Trophoblast cell (in vitro differentiated cells and primary cell): ENCODE data around the gene CXXC5.

Experiments used
- DNase-seq, 2 donors: peaks; one replicate each; pipeline ENCODE4 v3.0.0-alpha.2; 2016
- H2AFZ ChIP-seq: 2 replicates; pipeline ENCODE4 v1.6.1; 2013; ENCODE audit warnings: low read length, moderate library complexity, mild to moderate bottlenecking; ENCODE audit not compliant: insufficient read depth, poor library complexity
- H2AK5ac ChIP-seq: 2 replicates; pipeline ENCODE4 v1.6.1; 2013; ENCODE audit warnings: mild to moderate bottlenecking, low read length
- H2BK120ac ChIP-seq: 2 replicates; pipeline ENCODE4 v1.6.1; 2013; ENCODE audit warnings: low read length, mild to moderate bottlenecking, moderate library complexity; ENCODE audit not compliant: insufficient read depth, poor library complexity
- H2BK12ac ChIP-seq: 2 replicates; pipeline ENCODE4 v1.6.1; 2013; ENCODE audit warnings: mild to moderate bottlenecking, low read length, moderate library complexity
- H2BK5ac ChIP-seq: 2 replicates; pipeline ENCODE4 v1.6.1; 2013; ENCODE audit warnings: low read length, low read depth, moderate library complexity, mild to moderate bottlenecking; ENCODE audit not compliant: poor library complexity
- H3K14ac ChIP-seq: 2 replicates; pipeline ENCODE4 v1.6.1; 2013; ENCODE audit warnings: mild to moderate bottlenecking, low read length
- H3K18ac ChIP-seq: 2 replicates; pipeline ENCODE4 v1.6.1; 2013; ENCODE audit warnings: mild to moderate bottlenecking, low read length
- H3K23ac ChIP-seq: 2 replicates; pipeline ENCODE4 v1.6.1; 2013; ENCODE audit warnings: low read length
- H3K27ac ChIP-seq: 2 replicates; pipeline ENCODE4 v1.5.1; 2013; ENCODE audit warnings: low read depth, mild to moderate bottlenecking, inconsistent platforms, low read length, moderate library complexity
- H3K27me3 ChIP-seq: 2 replicates; pipeline ENCODE4 v1.6.1; 2013; ENCODE audit warnings: inconsistent platforms, mild to moderate bottlenecking, low read length, moderate library complexity; ENCODE audit not compliant: insufficient read depth
- H3K36me3 ChIP-seq, 2 experiments: 1 replicate in 1 of 2; 2 replicates in 1 of 2; pipeline ENCODE4 v1.6.1; 2013; ENCODE audit warnings: low read length in 2 of 2, mild to moderate bottlenecking in 2 of 2, moderate library complexity in 1 of 2; ENCODE audit not compliant: insufficient read depth in 2 of 2, control insufficient read depth in 1 of 2
- H3K4ac ChIP-seq: 2 replicates; pipeline ENCODE4 v1.6.1; 2013; ENCODE audit warnings: low read depth, mild to moderate bottlenecking, low read length, moderate library complexity
- H3K4me1 ChIP-seq, 2 experiments: 1 replicate in 1 of 2; 2 replicates in 1 of 2; pipeline ENCODE4 v1.6.1; 2013; ENCODE audit warnings: low read length in 2 of 2, mild to moderate bottlenecking in 2 of 2, moderate library complexity in 1 of 2; ENCODE audit not compliant: insufficient read depth in 2 of 2, control insufficient read depth in 1 of 2
- H3K4me2 ChIP-seq: 2 replicates; pipeline ENCODE4 v1.6.1; 2013; ENCODE audit warnings: inconsistent platforms, mild to moderate bottlenecking, low read length, moderate library complexity
- H3K4me3 ChIP-seq: 2 replicates; pipeline ENCODE4 v1.5.1; 2013; ENCODE audit warnings: mild to moderate bottlenecking, low read depth, low read length, inconsistent platforms
- H3K79me1 ChIP-seq: one replicate; pipeline ENCODE4 v1.6.1; 2013; ENCODE audit warnings: low read length
- H3K79me2 ChIP-seq: 2 replicates; pipeline ENCODE4 v1.6.1; 2013; ENCODE audit warnings: low read length, mild to moderate bottlenecking; ENCODE audit not compliant: control insufficient read depth, insufficient read depth, poor library complexity
- H3K9ac ChIP-seq: 2 replicates; pipeline ENCODE4 v1.6.1; 2013; ENCODE audit warnings: mild to moderate bottlenecking, low read length
- H3K9me3 ChIP-seq: 2 replicates; pipeline ENCODE4 v1.6.1; 2013; ENCODE audit warnings: low read depth, mild to moderate bottlenecking, control low read depth, inconsistent platforms, low read length; ENCODE audit not compliant: insufficient read depth
- H4K12ac ChIP-seq: 2 replicates; pipeline ENCODE4 v1.6.1; 2013; ENCODE audit warnings: low read depth, mild to moderate bottlenecking, low read length, moderate library complexity
- H4K8ac ChIP-seq: 2 replicates; pipeline ENCODE4 v1.6.1; 2013; ENCODE audit warnings: low read depth, mild to moderate bottlenecking, low read length, moderate library complexity
- H4K91ac ChIP-seq: one replicate; pipeline ENCODE4 v1.6.1; 2013; ENCODE audit warnings: low read depth, mild to moderate bottlenecking, low read length, moderate library complexity
- WGBS: extraction: QIAGEN DNeasy Blood & Tissue Kit; methylation state at CpG from one replicate; pipeline ENCODE4 v1.1.7; 2013; ENCODE audit warnings: missing lambda C conversion rate; ENCODE audit not compliant: insufficient read length, insufficient coverage; ENCODE audit errors: extremely low coverage; 5-methylcytosine and 5-hydroxymethylcytosine counted together

Gene CXXC5

GRCh38 chr5:139699351-139699750 lies 51.2 kb downstream of the CXXC5 start:
- Histone ChIP-seq H3K4me3 (no peak overlapping the region), H3K27ac (peak overlapping the region; percentile 23), H3K14ac (peak overlapping the region; percentile 66), H3K27me3 (no peaks in the 10 kb centered on the region), H2AK5ac (peak overlapping the region; percentile 77), H3K79me2 (peaks cover 15% of the 10 kb centered on the region), H4K8ac (peak overlapping the region; percentile 20), H3K36me3 (no peaks in the 10 kb centered on the region), H3K4me1 (peaks cover 41 to 56% of the 10 kb centered on the region in 2 experiments), H2AFZ (peak overlapping the region; percentile 46), H3K9ac (no peak overlapping the region), H3K18ac (peak overlapping the region; percentile 49), H4K91ac (peak overlapping the region; percentile 100), H2BK12ac (peak overlapping the region; percentile 100), H3K79me1 (peaks cover 54% of the 10 kb centered on the region), H2BK120ac (peak overlapping the region; percentile 22), H3K23ac (no peak overlapping the region), H4K12ac (no peak overlapping the region), H3K9me3 (peaks cover 2% of the 10 kb centered on the region), H2BK5ac (peak overlapping the region; percentile 76), H3K4ac (no peak overlapping the region), H3K4me2 (no peak overlapping the region)
- DNase-seq: no peak
- no CpG with 5 or more reads among the region's 2 CpGs for WGBS

- peaks cover 43 to 53% of the 10 kb centered on the region in 2 experiments for H3K4me1 ChIP-seq
- H2AFZ ChIP-seq: peak overlapping the region; percentile 50
- H3K27me3 ChIP-seq: no peaks in the 10 kb centered on the region
- H3K18ac ChIP-seq: peak overlapping the region; percentile 78
- H3K4me2 ChIP-seq: peak overlapping the region; percentile 46
- H3K9me3 ChIP-seq: peaks cover 2% of the 10 kb centered on the region
- H3K4me3 ChIP-seq: no peak overlapping the region
- peak overlapping the region; percentile 86 for H3K27ac ChIP-seq
- peak overlapping the region; percentile 58 for H4K12ac ChIP-seq
- peak overlapping the region; percentile 92 for H2BK120ac ChIP-seq
- peak overlapping the region; percentile 93 for H2BK5ac ChIP-seq
- H2BK12ac ChIP-seq: peak overlapping the region; percentile 97
- H4K91ac ChIP-seq: peak overlapping the region; percentile 98
- peaks cover 15% of the 10 kb centered on the region for H3K79me2 ChIP-seq
- H3K4ac ChIP-seq: peak overlapping the region; percentile 83
- H3K36me3 ChIP-seq: no peaks in the 10 kb centered on the region
- H3K23ac ChIP-seq: no peak overlapping the region
- H3K79me1 ChIP-seq: peaks cover 60% of the 10 kb centered on the region
- WGBS: no CpG with 5 or more reads among the region's 3 CpGs
- H3K9ac ChIP-seq: no peak overlapping the region
- peak overlapping the region; percentile 91 for H2AK5ac ChIP-seq
- no peak for DNase-seq
- peak overlapping the region; percentile 80 for H4K8ac ChIP-seq
- H3K14ac ChIP-seq: peak overlapping the region; percentile 92
These were observed 52.5 kb downstream of the CXXC5 start for GRCh38 chr5:139700711-139701055.

GRCh38 chr5:139701056-139701741 lies 53.0 kb downstream of the CXXC5 start:
- peak overlapping the region; percentile 83 for H3K4ac ChIP-seq
- peak overlapping the region; percentile 97 for H2BK12ac ChIP-seq
- peak overlapping the region; percentile 93 for H2BK5ac ChIP-seq
- H3K4me3 ChIP-seq: no peak overlapping the region
- H3K9me3 ChIP-seq: peaks cover 2% of the 10 kb centered on the region
- no peak overlapping the region for H3K9ac ChIP-seq
- no peaks in the 10 kb centered on the region for H3K36me3 ChIP-seq
- peak overlapping the region; percentile 50 for H2AFZ ChIP-seq
- H3K27ac ChIP-seq: peak overlapping the region; percentile 86
- peaks cover 63% of the 10 kb centered on the region for H3K79me1 ChIP-seq
- H2BK120ac ChIP-seq: peak overlapping the region; percentile 92
- no peak overlapping the region for H3K23ac ChIP-seq
- peak overlapping the region; percentile 80 for H4K8ac ChIP-seq
- peaks cover 45 to 53% of the 10 kb centered on the region in 2 experiments for H3K4me1 ChIP-seq
- H3K27me3 ChIP-seq: no peaks in the 10 kb centered on the region
- H3K18ac ChIP-seq: peak overlapping the region; percentile 84
- peak overlapping the region; percentile 98 for H4K91ac ChIP-seq
- peak; percentile 37 to 44 for DNase-seq
- peak overlapping the region; percentile 46 for H3K4me2 ChIP-seq
- peaks cover 15% of the 10 kb centered on the region for H3K79me2 ChIP-seq
- peak overlapping the region; percentile 91 for H2AK5ac ChIP-seq
- WGBS: no CpG with 5 or more reads among the region's 22 CpGs
- peak overlapping the region; percentile 92 for H3K14ac ChIP-seq
- peak overlapping the region; percentile 9 for H4K12ac ChIP-seq

- Histone ChIP-seq H3K79me1 (peaks cover 58% of the 10 kb centered on the region), H3K36me3 (no peaks in the 10 kb centered on the region), H3K27me3 (no peaks in the 10 kb centered on the region), H3K4ac (no peak overlapping the region), H2BK5ac (no peak overlapping the region), H3K4me3 (no peak overlapping the region), H3K9ac (no peak overlapping the region), H3K27ac (no peak overlapping the region), H3K18ac (no peak overlapping the region), H2AK5ac (no peak overlapping the region), H3K23ac (no peak overlapping the region), H3K9me3 (peaks cover 2% of the 10 kb centered on the region), H2AFZ (no peak overlapping the region), H3K4me1 (peaks cover 45 to 54% of the 10 kb centered on the region in 2 experiments), H4K8ac (no peak overlapping the region), H3K14ac (no peak overlapping the region), H4K12ac (no peak overlapping the region), H3K79me2 (peaks cover 10% of the 10 kb centered on the region), H2BK120ac (no peak overlapping the region), H3K4me2 (no peak overlapping the region), H4K91ac (peak overlapping the region; percentile 84), H2BK12ac (peak overlapping the region; percentile 50)
- no CpG with 5 or more reads among the region's 3 CpGs for WGBS
- no peak for DNase-seq
These were observed 54.4 kb downstream of the CXXC5 start for GRCh38 chr5:139702548-139702947.
